Neural cell (in vitro differentiated cells): Measurements from ENCODE around the gene DNAL4.

Experiments used
- TAF1 ChIP-seq: IDR thresholded peaks from 2 replicates; pipeline ENCODE4 v1.6.1; 2012; ENCODE audit warnings: low read depth
- TF ChIP-seq, protein P1 (sequence below): fragments of 450-650 bp; IDR thresholded peaks from 2 replicates; pipeline ENCODE4 v1.5.1; 2014; ENCODE audit warnings: antibody characterized with exemption, mild to moderate bottlenecking, moderate library complexity; ENCODE audit not compliant: poor library complexity, severe bottlenecking

DNA sequence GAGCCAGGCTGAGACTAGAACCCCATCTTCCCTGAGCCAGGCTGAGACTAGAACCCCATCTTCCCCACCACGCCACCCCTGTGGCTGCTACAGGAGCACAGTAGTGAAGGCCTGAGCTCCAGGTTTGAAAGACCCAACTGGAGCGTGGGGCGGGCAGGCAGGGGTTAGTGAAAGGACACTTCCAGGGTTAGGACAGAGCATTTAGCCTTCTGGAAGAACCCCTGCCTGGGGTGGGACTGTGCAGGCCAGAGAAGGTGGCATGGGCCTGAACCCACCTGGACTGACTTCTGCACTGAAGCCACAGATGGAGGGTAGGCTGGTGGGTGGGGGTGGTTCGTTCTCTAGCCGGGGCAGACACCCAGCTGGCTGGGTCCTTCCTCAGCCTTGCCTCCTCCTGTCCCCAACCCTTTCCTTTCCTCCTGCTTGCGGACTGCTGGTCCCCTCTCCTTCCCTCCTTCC is 62.2 kb downstream of the DNAL4 start:
- TF ChIP-seq, protein P1, sequence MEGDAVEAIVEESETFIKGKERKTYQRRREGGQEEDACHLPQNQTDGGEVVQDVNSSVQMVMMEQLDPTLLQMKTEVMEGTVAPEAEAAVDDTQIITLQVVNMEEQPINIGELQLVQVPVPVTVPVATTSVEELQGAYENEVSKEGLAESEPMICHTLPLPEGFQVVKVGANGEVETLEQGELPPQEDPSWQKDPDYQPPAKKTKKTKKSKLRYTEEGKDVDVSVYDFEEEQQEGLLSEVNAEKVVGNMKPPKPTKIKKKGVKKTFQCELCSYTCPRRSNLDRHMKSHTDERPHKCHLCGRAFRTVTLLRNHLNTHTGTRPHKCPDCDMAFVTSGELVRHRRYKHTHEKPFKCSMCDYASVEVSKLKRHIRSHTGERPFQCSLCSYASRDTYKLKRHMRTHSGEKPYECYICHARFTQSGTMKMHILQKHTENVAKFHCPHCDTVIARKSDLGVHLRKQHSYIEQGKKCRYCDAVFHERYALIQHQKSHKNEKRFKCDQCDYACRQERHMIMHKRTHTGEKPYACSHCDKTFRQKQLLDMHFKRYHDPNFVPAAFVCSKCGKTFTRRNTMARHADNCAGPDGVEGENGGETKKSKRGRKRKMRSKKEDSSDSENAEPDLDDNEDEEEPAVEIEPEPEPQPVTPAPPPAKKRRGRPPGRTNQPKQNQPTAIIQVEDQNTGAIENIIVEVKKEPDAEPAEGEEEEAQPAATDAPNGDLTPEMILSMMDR: no peak
- no peak for TF ChIP-seq TAF1
